Measurements from ENCODE around the gene SALL4.

SALL4 gene

GRCh38 chr20:51734876-51735720, 67.2 kb downstream of the SALL4 start:
- ATAC-seq: no peak

DNA sequence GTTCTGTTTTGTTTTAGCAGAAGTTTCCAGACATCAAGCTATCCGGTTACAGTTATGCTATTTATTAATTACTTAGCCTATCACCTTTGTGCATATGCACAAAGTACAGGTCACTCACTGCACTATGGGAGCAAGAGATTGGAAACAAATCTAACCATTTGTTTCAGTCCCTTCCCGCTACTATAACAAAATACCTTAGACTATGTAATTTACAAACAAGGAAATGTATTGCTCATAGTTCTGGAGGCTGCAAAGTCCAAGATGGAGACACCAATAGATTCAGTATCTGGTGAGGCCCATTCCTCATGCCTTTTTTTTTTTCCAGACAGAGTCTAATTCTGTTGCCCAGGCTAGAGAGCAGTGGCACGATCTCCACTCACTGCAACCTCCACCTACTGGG, 69.3 kb downstream of the SALL4 start:
- no peak for ATAC-seq
